K562 (cell line): Measurements from ENCODE around the gene PLD5. TPM values are rescaled to one million over a fixed set of nuclear protein-coding genes. Genes with fewer than 3 reads are reported as not detected.

ENCODE experiments used
- ATAC-seq: fragments of 200-7000 bp; cut with Tn5 transposase; 3 replicates; pipeline ENCODE4 v1.9.1; 2020; ENCODE audit warnings: moderate library complexity
- BruUV-seq: library from RNA; stranded (reverse); fragments of 400-500 nt; replicated peaks from 2 replicates; lab custom pipeline; 2021; lab: Mats Ljungman, UMichigan
- CTCF ChIA-PET: fragments of 300-600 bp; formaldehyde crosslinking; extraction: SDS; loops from one replicate; lab custom pipeline; 2021; ENCODE audit warnings: low intra/inter-chr PET ratio; lab: Yijun Ruan, JAX
- POLR2A ChIA-PET: fragments of 300-600, 350-650 bp; sonication (Branson Sonifier 250); formaldehyde crosslinking; extraction: SDS; loops from one replicate; lab custom pipeline; 2021; ENCODE audit warnings: antibody characterized with exemption, inconsistent platforms; lab: Yijun Ruan, JAX
- DNase-seq, 4 experiments: peaks; one replicate each; pipeline versions ENCODE4 v3.0.0 to v3.0.0-alpha.2; 2011 to 2018; ENCODE audit warnings: low spot score in 3 of 4, mixed read lengths in 3 of 4; ENCODE audit errors: extremely low read depth in 1 of 4
- FAIRE-seq: peaks from 2 replicates; lab custom pipeline; 2011; peaks lifted over from hg19 to GRCh38; lab: Jason Lieb, UNC
- H2AFZ ChIP-seq: 2 replicates; pipeline ENCODE4 v1.6.0; 2011; ENCODE audit warnings: low read depth, low read length, control low read depth, inconsistent platforms
- H3K27ac ChIP-seq: fragments of 200-600 bp; 3 replicates; pipeline ENCODE4 v1.8.0; 2011; ENCODE audit warnings: low read depth, mild to moderate bottlenecking, control low read depth, inconsistent platforms, low read length, moderate library complexity, mixed read lengths; ENCODE audit errors: extremely low read depth
- H3K27me3 ChIP-seq, 2 experiments: fragments of 300-600 bp in 1 of 2; 2 replicates in 1 of 2; 3 replicates in 1 of 2; pipeline versions ENCODE4 v1.6.0 to v1.8.0; 2011; ENCODE audit warnings: inconsistent platforms in 2 of 2, low read length in 2 of 2, mild to moderate bottlenecking in 1 of 2, mixed read lengths in 1 of 2, moderate library complexity in 1 of 2; ENCODE audit not compliant: control insufficient read depth in 2 of 2, insufficient read depth in 2 of 2
- H3K36me3 ChIP-seq: fragments of 300-600 bp; 3 replicates; pipeline ENCODE4 v1.8.0; 2011; ENCODE audit warnings: mild to moderate bottlenecking, low read length, inconsistent platforms; ENCODE audit not compliant: control insufficient read depth, insufficient read depth
- H3K4me1 ChIP-seq, 2 experiments: fragments of 200-600 bp in 1 of 2; replicated peaks in 1 of 2; 2 replicates in 1 of 2; 3 replicates in 1 of 2; pipeline versions ENCODE4 v1.5.1 to v1.8.0; 2011; ENCODE audit warnings: inconsistent platforms in 2 of 2, low read length in 2 of 2, mild to moderate bottlenecking in 1 of 2, mixed read lengths in 1 of 2, moderate library complexity in 1 of 2; ENCODE audit not compliant: control insufficient read depth in 2 of 2, insufficient read depth in 2 of 2
- H3K4me2 ChIP-seq: 2 replicates; pipeline ENCODE4 v1.6.1; 2011; ENCODE audit warnings: low read length, control low read depth, inconsistent platforms, mixed read lengths; ENCODE audit not compliant: insufficient read depth
- H3K4me3 ChIP-seq: fragments of 200-600 bp; sonication (generic), shearing (Covaris generic); 2 replicates; pipeline ENCODE4 v1.5.1; 2016; ENCODE audit warnings: control low read depth, inconsistent platforms
- H3K79me2 ChIP-seq: fragments of 200-600 bp; 3 replicates; pipeline ENCODE4 v1.8.0; 2011; ENCODE audit warnings: low read length, inconsistent platforms; ENCODE audit not compliant: control insufficient read depth, insufficient read depth
- H3K9ac ChIP-seq, 2 experiments: 2 replicates each; pipeline versions ENCODE4 v1.6.0 to v1.6.1; 2011; ENCODE audit warnings: low read depth in 2 of 2, low read length in 2 of 2, control low read depth in 1 of 2, inconsistent platforms in 1 of 2, mild to moderate bottlenecking in 1 of 2, mixed read lengths in 1 of 2; ENCODE audit not compliant: insufficient read depth in 1 of 2
- H3K9me1 ChIP-seq: one replicate; pipeline ENCODE4 v1.6.0; 2011; ENCODE audit warnings: inconsistent platforms, mild to moderate bottlenecking, low read length, moderate library complexity; ENCODE audit not compliant: control insufficient read depth, insufficient read depth
- H3K9me3 ChIP-seq: replicated peaks from 2 replicates; pipeline ENCODE4 v1.5.1; 2011; ENCODE audit warnings: low read depth, low read length, inconsistent platforms; ENCODE audit not compliant: control insufficient read depth, insufficient read depth
- H4K20me1 ChIP-seq: replicated peaks from 2 replicates; pipeline ENCODE4 v1.6.1; 2011; ENCODE audit warnings: low read length, inconsistent platforms, mixed read lengths; ENCODE audit not compliant: control insufficient read depth, insufficient read depth
- CTCF ChIP-seq, 3 experiments: IDR thresholded peaks in 2 of 3; conservative IDR thresholded peaks in 1 of 3; 2 replicates each; pipeline ENCODE4 v1.5.1; 2011 to 2012; ENCODE audit warnings: low read length in 3 of 3, mild to moderate bottlenecking in 3 of 3, control low read depth in 2 of 3, improper control_type of control experiment in 1 of 3, inconsistent platforms in 1 of 3, low read depth in 1 of 3, mixed read lengths in 1 of 3, moderate library complexity in 1 of 3; ENCODE audit not compliant: insufficient read depth in 2 of 3
- GABPA ChIP-seq: fragments of 200-800 bp; sonication (Bioruptor generic); conservative IDR thresholded peaks from 2 replicates; pipeline ENCODE4 v1.6.1; 2016; ENCODE audit warnings: low read depth, missing genetic modification characterization, missing compliant biosample characterization
- KDM5B ChIP-seq: fragments of 200-600 bp; sonication (generic); IDR thresholded peaks from 2 replicates; pipeline ENCODE4 v1.6.1; 2012; ENCODE audit warnings: low read depth, mild to moderate bottlenecking, moderate library complexity, low read length, control low read depth, inconsistent platforms; ENCODE audit not compliant: insufficient replicate concordance
- PRPF4 ChIP-seq: fragments of 200-400 bp; formaldehyde crosslinking; IDR thresholded peaks from one replicate; pipeline ENCODE4 v1.6.1; 2017; ENCODE audit warnings: low read length, low read depth, mild to moderate bottlenecking; ENCODE audit not compliant: insufficient read depth, poor library complexity, severe bottlenecking
- PTRF ChIP-seq: fragments of 450-650 bp; IDR thresholded peaks from 2 replicates; pipeline ENCODE4 v1.6.1; 2016; ENCODE audit warnings: mild to moderate bottlenecking, missing genetic modification characterization, missing compliant biosample characterization
- RAD21 ChIP-seq, 2 experiments: fragments of 250-450 bp in 1 of 2; fragments of 450-650 bp in 1 of 2; sonication (Bioruptor Pico) in 1 of 2; formaldehyde crosslinking in 1 of 2; IDR thresholded peaks in 1 of 2; conservative IDR thresholded peaks in 1 of 2; 2 replicates each; pipeline versions ENCODE4 v1.4.0 to v1.8.0; 2020 to 2022; ENCODE audit warnings: mild to moderate bottlenecking in 2 of 2, moderate library complexity in 1 of 2
- REST ChIP-seq, 2 experiments: fragments of 450-650 bp; formaldehyde crosslinking in 1 of 2; IDR thresholded peaks; 2 replicates each; pipeline versions ENCODE4 v1.4.0 to v1.6.1; 2014 to 2020; ENCODE audit warnings: mild to moderate bottlenecking in 2 of 2, borderline replicate concordance in 1 of 2, low read depth in 1 of 2
- SMC3 ChIP-seq: conservative IDR thresholded peaks from 2 replicates; pipeline ENCODE4 v1.6.1; 2011; ENCODE audit warnings: low read depth, low read length, improper control_type of control experiment; ENCODE audit not compliant: insufficient read depth
- WGBS: fragments of 100-300 bp; shearing (Covaris generic); methylation state at CpG from one replicate; pipeline ENCODE4 v1.1.6; 2016; ENCODE audit warnings: low coverage, mixed read lengths; ENCODE audit not compliant: insufficient coverage; ENCODE audit errors: missing lambda C conversion rate; 5-methylcytosine and 5-hydroxymethylcytosine counted together
- in situ Hi-C: fragments of 300-500 bp; cut with MboI; formaldehyde crosslinking; loops from 4 replicates; pipeline ENCODE4 v1.15.0; 2018; ENCODE audit warnings: inconsistent platforms, mixed read lengths
- intact Hi-C: fragments of 100-400 bp; cut with micrococcal nuclease; formaldehyde crosslinking; loops from 2 replicates; pipeline ENCODE4 v1.14.2; 2022
- polyA plus RNA-seq, 8 experiments: library from polyadenylated mRNA; depleted of rRNA in 4 of 8; stranded (reverse) in 5 of 8; unstranded in 3 of 8; fragments of >200 nt; fragmentation: Nextera tagmentation in 2 of 8; fragmentation: Illumina TruSeq in 1 of 8; extraction: Ambion mirVana in 2 of 8; extraction: Trizol in 1 of 8; gene quantifications; 2 replicates each; pipeline versions ENCODE4 v1.2.1 to v1.2.3, GENCODE V29; 2011 to 2014; ENCODE audit warnings: inconsistent platforms in 1 of 8, missing spikeins in 1 of 8
- total RNA-seq, 7 experiments: library from RNA; depleted of rRNA in 6 of 7; stranded (reverse); fragments of >200 nt in 6 of 7; fragmentation: Illumina TruSeq in 2 of 7; extraction: Trizol in 2 of 7; gene quantifications; 2 replicates each; pipeline versions ENCODE4 v1.2.1 to v1.2.3, GENCODE V29; 2011 to 2021; ENCODE audit warnings: low replicate concordance in 1 of 7

Gene PLD5
- total and polyA plus RNA-seq, 9 of the 15 experiments (the other 6 are each of a cell fraction or from before 2014, with no cell fraction given): not detected

- no peak overlapping the region for H3K9ac ChIP-seq
- in situ Hi-C loops (loop anchor here (25.0 kb wide), 2 partner anchors 580 to 1795 kb away; no protein-coding TSS in a partner anchor), intact Hi-C loops (loop anchor here (1.0 to 10.0 kb wide), 3 partner anchors 557 to 1805 kb away; no protein-coding TSS in a partner anchor)
- WGBS: 3% methylated on average over 4 of the region's 4 CpGs
- H3K4me2 ChIP-seq: no peak overlapping the region
- POLR2A ChIA-PET: no interaction called here
- no peaks in the 10 kb centered on the region for H3K4me1 ChIP-seq
- ATAC-seq: peak; percentile 88
- BruUV-seq: no TSS peak
- no peak overlapping the region for H3K27ac ChIP-seq
- H3K36me3 ChIP-seq: no peaks in the 10 kb centered on the region
- TF ChIP-seq PRPF4 (no peak), GABPA (tag) (no peak), RAD21 (CRISPR knock-in tag; conservative IDR thresholded peaks at IDR 0.05 in 1 of 2, IDR thresholded peaks at IDR 0.05 in 1 of 2) (peak; percentile 34 to 67), KDM5B (no peak), PTRF (tag) (no peak), REST (IDR thresholded peaks at IDR 0.05; ENCODE audit: borderline replicate concordance) (peak; percentile 31; the same call in 1 of the 2 replicates), REST (CRISPR knock-in tag; IDR thresholded peaks at IDR 0.05; ENCODE audit: low read depth) (no peak), CTCF (IDR thresholded peaks at IDR 0.05 in 2 of 3, conservative IDR thresholded peaks at IDR 0.05 in 1 of 3; ENCODE audit: insufficient read depth in 2 of 3, low read depth in 1 of 3, low read length in 3 of 3) (peak; percentile 50 to 59 (median 58)), SMC3 (peak; percentile 72)
- TF ChIP-seq, all 486 proteins: peak for 4
- no peaks in the 10 kb centered on the region for H3K27me3 ChIP-seq
- H4K20me1 ChIP-seq: no peaks in the 10 kb centered on the region
- no peaks in the 10 kb centered on the region for H3K9me1 ChIP-seq
- H3K4me3 ChIP-seq: no peak overlapping the region
- FAIRE-seq: peak; percentile 67
- CTCF ChIA-PET: interaction anchor here (1.8 kb wide), 1 partner anchor 858 kb away, joined by 10 read pairs; no protein-coding TSS in a partner anchor
- no peaks in the 10 kb centered on the region for H3K9me3 ChIP-seq
- no peak overlapping the region for H2AFZ ChIP-seq
- peak; percentile 42 to 54 (median 50) for DNase-seq
- H3K79me2 ChIP-seq: no peaks in the 10 kb centered on the region
Observed at GRCh38 chr1:242467556-242468145, 56.8 kb downstream of the PLD5 start.
